Astrocyte (in vitro differentiated cells and primary cell): ENCODE measurements around the gene ECM1.

Experiments used
- EZH2 ChIP-seq: IDR thresholded peaks from 2 replicates; pipeline ENCODE4 v1.6.1; 2012; ENCODE audit warnings: mild to moderate bottlenecking, low read length, inconsistent platforms; ENCODE audit not compliant: insufficient read depth
- TF ChIP-seq, protein P1 (sequence below): IDR thresholded peaks from 2 replicates; pipeline ENCODE4 v1.5.1; 2011; ENCODE audit warnings: low read depth, mild to moderate bottlenecking, inconsistent platforms, low read length, moderate library complexity; ENCODE audit not compliant: insufficient read depth

DNA sequence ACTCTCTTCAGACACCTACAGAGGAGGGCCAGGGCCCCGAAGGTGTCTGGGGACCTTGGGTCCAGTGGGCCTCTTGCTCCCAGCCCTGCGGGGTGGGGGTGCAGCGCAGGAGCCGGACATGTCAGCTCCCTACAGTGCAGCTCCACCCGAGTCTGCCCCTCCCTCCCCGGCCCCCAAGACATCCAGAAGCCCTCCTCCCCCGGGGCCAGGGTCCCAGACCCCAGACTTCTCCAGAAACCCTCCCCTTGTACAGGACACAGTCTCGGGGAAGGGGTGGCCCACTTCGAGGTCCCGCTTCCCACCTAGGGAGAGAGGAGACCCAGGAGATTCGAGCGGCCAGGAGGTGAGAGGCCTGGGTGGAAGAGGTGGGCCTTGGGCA lies 45.0 kb downstream of the ECM1 start:
- TF ChIP-seq, protein P1, sequence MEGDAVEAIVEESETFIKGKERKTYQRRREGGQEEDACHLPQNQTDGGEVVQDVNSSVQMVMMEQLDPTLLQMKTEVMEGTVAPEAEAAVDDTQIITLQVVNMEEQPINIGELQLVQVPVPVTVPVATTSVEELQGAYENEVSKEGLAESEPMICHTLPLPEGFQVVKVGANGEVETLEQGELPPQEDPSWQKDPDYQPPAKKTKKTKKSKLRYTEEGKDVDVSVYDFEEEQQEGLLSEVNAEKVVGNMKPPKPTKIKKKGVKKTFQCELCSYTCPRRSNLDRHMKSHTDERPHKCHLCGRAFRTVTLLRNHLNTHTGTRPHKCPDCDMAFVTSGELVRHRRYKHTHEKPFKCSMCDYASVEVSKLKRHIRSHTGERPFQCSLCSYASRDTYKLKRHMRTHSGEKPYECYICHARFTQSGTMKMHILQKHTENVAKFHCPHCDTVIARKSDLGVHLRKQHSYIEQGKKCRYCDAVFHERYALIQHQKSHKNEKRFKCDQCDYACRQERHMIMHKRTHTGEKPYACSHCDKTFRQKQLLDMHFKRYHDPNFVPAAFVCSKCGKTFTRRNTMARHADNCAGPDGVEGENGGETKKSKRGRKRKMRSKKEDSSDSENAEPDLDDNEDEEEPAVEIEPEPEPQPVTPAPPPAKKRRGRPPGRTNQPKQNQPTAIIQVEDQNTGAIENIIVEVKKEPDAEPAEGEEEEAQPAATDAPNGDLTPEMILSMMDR: no peak
- no peak for TF ChIP-seq EZH2
